NK-92 treated with Interleukin-12 subunit alpha and Interleukin-12 subunit beta, amount 100 ng/mL, for 24 hours (cell line): ENCODE measurements around the gene RPAP3.

Experiments used
- DNase-seq: peaks from one replicate; lab custom pipeline; 2025; lab: John Stamatoyannopoulos, UW

RPAP3 gene, protein sequence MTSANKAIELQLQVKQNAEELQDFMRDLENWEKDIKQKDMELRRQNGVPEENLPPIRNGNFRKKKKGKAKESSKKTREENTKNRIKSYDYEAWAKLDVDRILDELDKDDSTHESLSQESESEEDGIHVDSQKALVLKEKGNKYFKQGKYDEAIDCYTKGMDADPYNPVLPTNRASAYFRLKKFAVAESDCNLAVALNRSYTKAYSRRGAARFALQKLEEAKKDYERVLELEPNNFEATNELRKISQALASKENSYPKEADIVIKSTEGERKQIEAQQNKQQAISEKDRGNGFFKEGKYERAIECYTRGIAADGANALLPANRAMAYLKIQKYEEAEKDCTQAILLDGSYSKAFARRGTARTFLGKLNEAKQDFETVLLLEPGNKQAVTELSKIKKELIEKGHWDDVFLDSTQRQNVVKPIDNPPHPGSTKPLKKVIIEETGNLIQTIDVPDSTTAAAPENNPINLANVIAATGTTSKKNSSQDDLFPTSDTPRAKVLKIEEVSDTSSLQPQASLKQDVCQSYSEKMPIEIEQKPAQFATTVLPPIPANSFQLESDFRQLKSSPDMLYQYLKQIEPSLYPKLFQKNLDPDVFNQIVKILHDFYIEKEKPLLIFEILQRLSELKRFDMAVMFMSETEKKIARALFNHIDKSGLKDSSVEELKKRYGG

DNA sequence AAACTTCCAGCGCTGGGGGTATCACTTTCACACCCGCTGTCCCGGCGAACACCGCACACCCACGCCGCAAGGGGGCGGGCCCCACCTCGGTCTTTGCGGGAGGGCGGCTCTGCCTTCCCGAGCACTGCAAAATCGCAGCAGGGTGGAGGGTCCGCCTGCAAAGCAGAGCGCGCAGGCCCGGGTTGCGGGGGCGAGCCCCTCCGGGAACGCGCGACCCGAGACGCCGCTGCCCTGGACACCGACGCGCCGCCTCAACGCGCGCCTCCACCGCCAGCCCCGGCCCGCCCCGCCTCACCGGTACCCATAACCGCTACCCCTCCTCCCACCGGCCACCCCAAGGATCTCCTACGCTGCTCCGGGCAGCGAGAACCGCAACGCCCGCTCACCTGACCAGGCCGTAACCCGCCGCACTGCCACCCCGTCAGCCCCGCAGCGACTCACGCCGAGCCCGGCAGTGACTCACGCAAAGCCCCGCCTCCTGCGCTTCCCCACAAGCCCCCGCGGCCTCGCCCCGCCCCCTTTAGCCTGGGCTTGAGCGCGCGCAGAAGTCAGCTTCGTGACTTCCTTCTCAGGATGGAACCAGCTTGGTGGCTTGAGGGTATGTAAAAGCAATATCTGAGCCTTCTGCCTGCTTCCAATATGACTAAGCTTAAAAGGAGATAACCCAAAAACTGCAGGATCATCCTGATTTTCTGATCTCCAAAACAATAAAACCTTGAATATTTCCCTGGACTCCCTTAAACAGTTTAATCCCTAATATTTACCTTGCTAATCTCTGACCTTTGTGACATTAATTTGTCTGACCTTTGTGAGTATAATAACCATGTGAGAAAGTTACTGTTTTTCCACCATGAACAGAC lies at the start of gene RPAP3:
RPAP3 (minus strand) TSS at position 465 of the 860 bp plus-strand sequence. CDS start 3,190 bp downstream, outside the sequence.
- DNase-seq: peak; percentile 87

DNA sequence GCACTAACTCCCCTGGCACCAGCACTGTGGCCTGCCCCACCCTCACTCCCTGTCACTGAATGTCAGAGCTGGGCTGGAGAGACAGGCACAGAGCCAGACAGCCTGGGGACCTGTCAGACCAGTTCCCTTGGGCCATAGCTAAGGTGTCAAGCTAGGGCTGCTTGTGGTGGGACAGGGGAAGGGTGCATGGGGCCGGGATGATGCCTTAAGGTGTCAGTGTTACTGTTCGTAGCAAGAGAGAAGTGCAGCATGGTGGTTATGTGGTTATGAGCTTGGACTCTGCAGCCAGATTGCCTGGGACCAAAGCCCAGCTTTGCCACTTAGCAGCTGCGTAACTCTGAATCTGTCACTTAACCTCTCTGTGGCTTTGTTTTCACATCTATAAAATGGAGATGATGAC lies 49.1 kb upstream of the RPAP3 start:
- DNase-seq: peak; percentile 67

DNA sequence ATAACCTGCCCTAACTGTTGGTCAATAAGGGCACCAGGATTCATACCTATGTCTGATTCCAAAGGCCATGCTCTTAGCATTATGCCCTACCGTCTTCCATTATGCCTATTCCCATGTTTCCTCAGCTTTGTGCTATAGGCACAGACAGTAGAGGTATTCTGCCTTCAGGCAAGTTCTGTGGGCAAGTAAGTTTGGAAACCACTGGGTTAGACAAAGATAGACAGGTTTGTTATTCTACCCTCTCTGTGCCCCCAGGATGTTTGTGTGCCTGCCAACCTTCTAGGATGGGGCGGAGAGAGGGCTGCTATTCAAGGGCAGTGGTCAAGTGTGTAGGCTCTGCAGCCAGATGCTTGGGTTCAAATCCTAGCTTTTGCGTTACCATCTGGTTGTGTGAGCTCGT lies 48.3 kb upstream of the RPAP3 start:
- no peak for DNase-seq

DNA sequence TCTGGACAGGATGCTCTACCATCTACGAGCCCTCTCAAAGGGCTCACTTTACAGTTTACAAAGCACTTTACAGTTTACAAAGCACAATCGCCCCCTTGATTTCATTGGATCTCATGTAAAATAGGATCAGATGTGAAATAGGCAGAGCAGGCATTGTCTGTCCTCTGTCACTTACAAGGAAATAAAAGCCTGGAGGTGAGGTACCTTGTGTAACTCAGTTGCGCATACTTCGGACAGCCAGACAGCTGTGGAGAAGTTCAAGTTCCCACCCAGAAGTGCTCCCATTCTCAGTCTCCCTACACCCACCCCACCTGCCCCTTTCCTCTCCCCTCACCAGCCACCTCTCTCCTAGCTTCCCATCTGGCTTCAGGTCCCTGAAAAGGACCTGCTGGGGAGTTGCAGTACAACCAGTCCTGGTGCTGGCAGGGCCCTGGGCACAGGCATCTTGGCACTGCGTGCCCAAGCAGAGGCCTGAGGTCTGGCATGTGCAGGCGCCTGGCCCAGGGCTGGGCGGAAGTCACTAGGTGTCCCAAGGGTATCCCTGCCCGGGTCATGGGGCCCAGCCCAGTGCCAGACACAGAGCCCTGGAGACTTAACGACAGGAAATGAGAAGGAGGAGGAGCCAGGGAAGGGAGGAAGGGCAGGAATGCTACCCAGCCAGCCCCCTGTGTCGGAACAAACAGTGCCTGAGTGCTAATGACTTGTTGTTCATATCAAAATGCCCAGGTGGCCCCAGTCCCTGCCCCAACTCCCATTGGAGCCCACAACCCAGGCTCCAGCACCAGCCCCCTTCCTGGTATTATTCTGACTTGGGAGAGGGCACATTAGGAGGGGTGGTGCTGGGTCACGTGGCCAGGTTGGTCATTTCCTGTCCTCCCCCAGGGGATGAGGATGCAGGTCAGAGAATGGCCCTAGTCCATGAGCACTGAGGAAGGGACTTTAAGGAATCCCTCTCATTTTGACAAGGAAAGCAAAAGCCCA lies 47.5 kb upstream of the RPAP3 start:
- DNase-seq: no peak

DNA sequence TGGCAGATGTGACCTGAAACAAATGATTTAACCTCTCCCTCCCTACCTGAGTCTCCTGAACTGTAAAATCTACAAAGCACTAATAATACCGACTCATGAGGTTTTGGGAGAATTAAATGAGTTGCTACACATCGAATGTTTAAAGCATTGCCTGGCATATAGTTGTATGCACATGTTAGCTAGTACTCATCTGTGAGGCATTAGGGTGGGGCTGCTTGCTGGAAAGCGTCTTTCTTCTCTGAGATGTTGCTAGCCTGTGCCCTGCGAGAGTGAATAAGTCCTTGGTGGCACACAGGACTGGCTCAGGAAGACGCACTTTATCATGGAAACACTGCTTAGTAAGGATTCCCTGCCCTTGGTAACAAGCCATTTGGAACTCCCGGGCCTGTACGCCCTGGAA lies 46.7 kb upstream of the RPAP3 start:
- no peak for DNase-seq

DNA sequence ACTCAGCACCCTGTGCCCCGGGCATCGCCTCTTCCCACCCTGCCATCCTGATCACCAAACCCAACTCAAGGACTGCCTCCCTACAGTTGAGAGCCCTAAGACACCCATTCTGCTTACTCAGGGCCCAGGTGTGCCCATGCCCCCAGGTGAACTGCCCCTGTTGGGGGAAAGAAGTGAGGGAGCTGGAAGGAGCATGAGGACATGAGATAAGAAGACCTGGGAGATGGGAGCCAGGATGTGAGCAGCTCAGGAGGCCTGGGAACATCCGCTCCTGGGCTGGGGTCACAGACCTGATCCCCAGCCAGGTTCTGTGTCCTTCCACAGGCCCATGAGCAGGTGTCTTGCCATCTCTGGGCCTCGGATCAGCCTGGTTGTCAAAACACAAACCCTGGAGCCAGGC lies 46.3 kb upstream of the RPAP3 start:
- no peak for DNase-seq

DNA sequence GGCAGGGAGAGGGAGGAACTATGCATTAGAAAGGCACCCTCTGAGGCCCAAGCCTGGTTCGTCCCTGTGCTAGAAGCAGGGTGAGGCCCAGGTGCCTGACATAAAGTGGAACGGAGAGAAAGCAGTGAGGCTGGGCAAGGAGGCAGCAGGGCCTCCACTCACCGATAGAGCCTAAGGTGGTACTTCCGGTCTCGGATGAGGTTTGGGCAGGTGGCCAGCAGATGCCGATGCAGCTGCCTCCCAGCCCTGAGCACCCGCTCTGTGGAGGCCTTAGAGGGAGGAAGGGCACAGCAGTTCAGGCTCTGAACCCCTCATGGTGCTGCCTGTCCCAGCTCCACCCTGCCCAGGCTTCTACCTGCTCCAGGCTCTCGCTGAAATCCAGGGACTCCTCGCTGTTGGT lies 45.7 kb upstream of the RPAP3 start:
- no peak for DNase-seq

DNA sequence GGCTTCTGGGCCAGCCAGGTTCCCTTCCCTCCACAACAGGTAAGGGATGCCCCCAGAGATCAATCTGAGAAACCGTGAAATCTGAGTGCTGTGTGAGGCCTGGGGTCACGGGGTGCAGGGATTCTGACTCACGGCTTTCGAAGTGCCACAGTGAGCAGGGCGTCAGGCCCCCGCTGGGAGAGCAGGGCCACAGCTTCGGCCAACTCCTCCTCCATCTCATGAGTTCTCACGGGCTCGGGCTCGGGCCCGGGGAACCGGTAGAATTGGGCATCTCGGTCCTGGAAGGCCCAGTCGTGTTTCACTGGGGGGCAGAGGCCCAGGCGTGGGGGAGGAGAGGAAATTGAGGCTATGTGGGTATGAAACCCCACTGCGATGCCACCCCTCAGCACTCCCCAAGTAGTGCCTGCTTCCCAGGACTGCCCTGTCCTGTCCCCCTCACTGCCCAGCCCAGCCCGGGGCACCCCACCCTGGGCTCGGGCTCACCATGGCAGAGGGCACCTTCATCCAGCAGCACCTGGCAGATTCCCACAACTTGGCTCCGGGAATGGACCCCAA lies 45.2 kb upstream of the RPAP3 start:
- DNase-seq: no peak

DNA sequence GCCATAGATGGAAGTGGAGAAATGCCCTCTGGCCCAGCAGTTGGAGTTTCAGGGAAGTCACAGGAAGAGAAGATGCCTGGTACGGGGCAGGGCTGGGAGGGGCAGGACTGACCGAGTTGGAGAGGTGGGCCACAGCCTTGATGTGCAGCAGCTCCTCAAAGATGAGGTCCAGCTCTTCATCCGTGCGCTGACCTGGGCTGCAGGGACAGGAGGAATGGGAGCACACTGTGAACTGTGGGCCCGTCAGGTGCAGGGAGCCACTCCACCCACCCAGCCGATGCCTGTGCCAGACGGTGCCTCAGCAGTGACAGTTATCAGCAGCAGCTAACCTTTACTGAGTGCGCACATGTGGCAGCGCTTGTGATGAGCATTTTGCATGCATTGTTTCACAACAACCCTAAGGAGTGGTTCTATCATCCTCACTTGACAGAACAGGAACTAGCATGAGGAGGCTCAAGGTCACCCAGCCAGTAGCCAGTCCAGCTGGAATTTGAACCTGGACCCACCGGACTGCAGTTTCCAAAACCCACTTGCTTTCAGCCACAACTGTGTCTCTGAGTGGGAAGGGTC lies 44.5 kb upstream of the RPAP3 start:
- DNase-seq: no peak

DNA sequence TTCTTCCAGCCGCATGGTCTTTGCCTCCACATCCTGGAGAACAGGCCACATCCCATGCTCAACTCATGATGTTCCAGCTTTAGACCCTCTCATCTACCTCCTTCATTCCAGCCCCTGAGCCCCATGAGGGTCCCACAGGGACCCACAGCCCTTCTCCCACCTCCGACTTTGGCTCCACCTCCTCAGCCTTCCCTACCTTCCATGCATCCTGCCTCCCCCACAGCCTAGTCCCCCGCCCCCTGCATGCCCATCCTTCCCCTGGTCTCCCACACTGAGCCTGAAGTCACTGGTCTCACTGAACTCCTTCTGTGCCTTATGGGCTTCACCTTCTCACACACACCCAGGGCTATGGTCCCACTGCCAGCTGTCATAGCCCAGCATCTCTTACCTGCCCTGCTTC lies 43.1 kb upstream of the RPAP3 start:
- no peak for DNase-seq

DNA sequence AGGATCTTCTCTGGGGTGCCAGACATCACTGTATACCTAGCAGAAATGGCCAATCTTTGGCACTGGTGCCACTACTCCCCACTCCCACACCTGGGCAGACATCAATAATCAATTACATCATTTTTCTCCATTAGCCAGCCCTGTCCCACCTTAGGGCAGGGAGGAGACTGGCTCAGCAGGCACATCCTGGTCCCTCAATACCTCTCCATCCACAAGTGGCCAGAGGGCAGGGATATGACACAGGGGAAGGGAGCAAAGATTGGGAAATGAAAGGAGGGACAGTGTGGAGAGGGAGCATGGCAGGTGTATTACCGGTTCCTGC lies 42.6 kb upstream of the RPAP3 start:
- DNase-seq: no peak

DNA sequence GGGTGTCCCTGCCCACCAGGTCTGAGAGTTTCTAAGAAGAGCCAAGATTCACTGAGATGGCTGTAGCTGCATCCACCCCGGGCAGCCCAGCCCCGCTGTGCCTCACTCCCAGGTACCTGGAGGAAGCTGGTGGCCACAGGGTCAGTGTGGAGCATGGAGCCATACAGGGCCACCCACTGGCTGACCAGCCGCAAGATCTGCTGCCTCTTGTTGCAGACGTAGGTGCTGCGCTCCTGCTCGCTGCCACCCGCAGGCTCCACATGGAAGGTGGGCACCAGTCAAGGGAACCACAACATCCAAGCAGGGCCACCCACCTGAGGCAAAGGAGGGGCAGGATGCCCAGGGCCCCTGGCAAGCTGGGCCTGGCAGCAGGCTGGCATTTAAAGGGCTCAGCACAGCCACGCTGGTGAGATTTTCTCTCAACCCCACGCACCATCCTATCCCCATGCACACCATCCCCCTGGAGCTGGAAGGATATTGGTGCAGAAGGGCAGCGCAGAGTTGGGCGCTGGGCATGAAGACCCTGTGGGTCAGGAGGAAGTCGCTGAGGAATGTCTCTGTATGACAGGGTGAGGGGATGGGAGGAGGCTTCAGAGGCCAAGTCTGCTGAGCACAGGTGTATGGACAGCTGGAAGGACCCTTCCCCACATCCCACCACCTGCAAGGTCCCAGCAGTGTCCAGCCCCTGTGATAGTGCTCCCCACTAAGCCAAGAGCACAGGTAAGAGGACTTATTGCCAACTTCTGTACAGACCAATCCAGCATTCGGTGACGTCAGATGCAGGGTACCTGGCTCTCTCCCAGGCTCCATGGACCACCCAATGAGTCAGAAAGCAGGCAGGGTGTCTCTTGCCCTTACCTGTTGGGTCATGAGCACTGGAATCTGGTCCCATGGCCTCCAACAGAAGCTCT lies 42.0 kb upstream of the RPAP3 start:
- no peak for DNase-seq

DNA sequence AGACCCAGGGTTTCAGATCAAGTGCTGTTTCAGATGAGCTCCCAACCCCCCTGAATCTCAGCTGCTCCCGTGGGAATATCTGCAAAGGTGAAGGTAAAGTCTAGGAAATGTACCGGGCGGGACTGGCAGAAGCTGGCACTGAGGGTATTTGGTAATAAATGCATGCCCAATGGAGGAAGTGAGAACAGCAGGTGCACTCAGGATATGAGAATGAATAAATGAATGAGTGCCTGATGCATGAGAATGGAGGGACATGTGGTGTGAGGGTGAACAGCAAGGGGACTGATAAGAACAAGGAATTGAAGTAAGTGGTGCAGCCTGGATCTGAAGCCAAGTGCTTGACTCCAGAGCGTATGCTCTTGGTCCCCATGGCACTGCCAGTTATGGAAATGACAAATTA lies 41.3 kb upstream of the RPAP3 start:
- DNase-seq: no peak

DNA sequence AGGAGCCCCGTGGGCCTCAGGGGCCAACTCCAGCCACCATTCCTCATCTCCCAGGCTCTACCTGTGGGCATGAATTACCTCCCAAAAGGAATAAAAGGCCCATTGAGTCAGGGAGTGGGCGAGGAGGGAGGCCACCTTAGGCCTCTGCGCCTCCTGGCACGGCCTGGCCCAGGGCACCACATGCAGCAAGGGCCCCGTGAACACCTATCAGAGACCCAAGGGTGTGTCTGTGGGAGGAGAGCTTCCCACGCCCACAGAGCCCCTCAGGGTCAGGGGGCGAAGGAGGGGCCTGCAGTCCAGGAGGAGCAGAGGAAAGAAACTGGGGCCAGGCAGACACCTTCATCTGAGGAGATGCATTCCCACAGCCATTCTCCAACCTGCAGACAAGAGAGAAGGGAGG lies 40.7 kb upstream of the RPAP3 start:
- DNase-seq: no peak

DNA sequence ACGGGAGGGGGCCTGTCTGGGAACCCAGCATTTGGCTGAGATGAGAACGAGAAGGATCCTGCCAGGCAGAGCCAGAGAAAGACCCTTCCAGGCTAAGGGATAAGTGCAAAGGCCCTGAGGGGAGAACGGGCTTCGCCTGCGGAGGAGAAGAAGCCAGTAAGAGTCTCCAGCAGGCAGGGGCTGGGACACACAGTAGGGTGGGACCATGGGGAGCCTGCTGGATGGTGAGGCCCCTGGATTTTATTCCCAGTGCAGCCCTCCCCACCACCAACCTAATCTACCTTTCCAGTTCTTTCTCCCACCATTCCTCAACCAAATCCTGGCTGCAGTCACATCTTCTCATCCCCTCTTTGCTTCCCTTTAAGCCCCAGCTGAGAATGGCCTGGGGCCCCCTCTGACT lies 40.2 kb upstream of the RPAP3 start:
- DNase-seq: no peak

DNA sequence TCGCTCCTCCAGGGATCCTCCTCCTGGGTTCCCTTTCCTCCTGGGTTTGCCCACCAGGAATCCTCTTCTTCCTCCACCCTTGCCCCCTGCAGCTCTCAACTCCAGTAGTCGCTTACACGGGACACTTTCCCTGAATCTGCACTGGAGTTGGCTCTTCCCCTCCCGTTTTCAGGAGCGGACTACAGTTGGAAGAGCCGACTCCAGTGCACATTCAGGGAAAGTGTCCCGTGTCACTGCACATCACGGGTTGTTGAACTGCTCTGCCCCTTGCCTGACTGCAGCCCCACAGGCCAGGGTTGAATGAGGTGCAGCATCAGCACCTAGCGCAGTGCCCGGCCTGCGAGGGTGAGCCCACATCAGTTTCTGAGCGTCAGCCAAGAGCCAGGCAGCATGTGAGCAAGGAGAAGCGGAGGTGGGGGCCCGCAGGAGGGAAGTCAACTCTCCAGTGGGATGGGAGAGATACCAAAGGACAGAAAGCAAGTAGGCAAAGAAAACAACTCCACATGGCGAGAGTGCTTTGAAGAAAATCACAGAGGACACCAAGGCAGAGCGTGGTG lies 39.7 kb upstream of the RPAP3 start:
- no peak for DNase-seq

DNA sequence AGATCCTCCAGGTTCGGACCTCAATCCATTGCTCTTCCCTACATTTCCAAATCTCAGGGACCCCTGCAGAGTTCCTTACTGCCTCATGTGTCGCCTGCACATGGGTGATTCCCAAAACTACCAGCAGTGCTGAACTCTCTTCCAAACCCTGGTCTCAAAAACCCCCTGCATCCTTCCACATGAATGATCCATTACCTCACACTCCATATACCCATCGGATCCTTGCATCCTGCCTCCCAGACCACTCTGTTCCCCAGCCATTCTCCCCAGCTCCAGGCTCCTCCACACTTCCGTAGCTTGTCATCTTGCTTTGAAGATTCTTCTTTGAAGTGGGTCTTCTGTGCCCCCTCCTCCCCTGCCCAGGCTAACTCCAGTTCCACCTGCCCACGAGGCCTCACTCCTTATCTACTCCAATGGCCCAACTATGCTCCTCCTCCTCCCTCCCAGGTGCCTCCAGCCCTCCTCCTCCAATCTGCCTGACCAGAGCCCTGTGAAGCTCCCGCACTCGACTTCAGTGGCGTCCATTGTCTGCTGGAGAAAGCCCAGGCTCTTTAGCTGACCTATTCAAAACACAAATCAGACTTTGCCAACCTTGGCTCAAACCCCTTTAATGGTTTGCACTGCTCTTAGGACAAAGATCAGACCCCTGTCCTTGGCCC lies 39.1 kb upstream of the RPAP3 start:
- DNase-seq: no peak

DNA sequence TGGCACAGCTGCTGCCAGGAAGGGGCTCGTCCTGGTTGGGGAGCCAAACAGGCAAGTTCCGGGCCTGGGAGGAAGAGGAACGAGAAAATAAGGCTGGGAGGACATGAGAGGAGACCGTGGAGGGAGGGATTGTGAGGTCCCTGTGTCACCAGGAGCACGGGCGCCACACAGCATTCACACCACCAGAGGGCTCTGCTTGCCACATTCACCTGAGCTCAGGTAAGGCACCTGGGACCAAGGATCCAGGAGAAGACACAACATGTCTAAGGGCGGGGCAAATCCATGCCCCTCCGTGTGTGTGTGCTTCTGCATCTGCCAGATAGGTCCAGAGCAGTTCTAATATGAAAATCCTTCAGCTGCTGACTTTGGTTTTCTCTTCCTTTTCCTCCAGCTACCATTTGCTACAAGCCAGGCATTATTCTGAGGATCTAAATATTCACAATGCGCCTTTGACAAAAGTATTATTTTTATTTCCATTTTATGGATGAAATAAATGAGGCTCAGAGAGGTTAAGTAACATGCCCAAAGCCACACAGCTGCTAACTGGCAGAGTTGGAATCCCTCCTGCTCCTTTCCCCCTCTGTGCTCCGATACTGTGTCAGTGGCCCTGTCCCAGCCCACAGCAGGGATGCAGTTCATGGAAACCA lies 38.3 kb upstream of the RPAP3 start:
- DNase-seq: no peak
